Fibroblast of villous mesenchyme (primary cell): Measurements from ENCODE around the gene VKORC1. TPM values are rescaled to one million over a fixed set of nuclear protein-coding genes. Genes with fewer than 3 reads are reported as not detected.
A peak's percentile ranks its signal among the peaks of the same experiment; 100 is the strongest.

Experiments used
- DNase-seq: peaks from one replicate; pipeline ENCODE4 v3.0.0-alpha.2; 2010; ENCODE audit warnings: low read depth
- H3K4me3 ChIP-seq: 2 replicates; pipeline ENCODE4 v1.5.1; 2011; ENCODE audit warnings: low read depth, mild to moderate bottlenecking, low read length
- total RNA-seq: library from RNA; depleted of rRNA; stranded (reverse); fragments of >200 nt; gene quantifications from 2 replicates; pipeline ENCODE4 v1.2.3, GENCODE V29; 2012
- TF ChIP-seq, protein P1 (sequence below): IDR thresholded peaks from 2 replicates; pipeline ENCODE4 v1.5.1; 2012; ENCODE audit warnings: low read depth, mild to moderate bottlenecking, low read length; ENCODE audit not compliant: insufficient read depth

The VKORC1 gene
- total RNA-seq, 1 donor, result 68.2 TPM

DNA sequence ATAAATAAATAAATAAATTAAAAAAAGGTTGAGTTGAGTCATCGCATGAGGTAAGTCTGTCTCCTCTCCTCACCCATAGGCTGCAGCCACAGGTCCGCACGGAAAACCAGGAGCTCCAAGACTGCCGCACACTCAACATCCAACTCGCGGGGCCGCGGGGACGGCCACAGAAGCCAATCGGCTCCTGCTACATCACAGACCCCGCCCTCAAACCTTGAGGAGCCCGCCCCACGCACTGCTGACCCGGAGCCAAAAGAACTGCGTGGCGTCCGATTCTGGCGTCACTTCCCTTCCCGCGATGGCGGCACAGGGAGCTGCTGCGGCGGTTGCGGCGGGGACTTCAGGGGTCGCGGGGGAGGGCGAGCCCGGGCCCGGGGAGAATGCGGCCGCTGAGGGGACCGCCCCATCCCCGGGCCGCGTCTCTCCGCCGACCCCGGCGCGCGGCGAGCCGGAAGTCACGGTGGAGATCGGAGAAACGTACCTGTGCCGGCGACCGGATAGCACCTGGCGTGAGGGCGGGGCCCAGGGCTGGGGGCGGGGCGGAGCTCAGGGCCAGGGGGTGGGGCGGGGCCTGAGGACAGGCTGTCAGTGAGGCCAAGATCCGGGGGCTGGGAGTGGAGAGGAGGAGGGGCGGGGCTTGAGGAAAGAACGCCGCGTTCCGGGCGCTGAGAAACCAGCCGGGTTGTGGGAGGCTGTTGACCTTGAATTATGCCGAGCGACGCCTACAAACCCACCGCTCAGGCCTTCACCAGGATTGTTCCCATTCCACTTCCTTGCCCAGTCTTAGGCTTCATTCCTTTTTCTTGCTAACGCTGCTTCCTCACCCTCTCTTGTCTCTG is 23.0 kb upstream of the VKORC1 start, which contains the start of gene KAT8:
Gene KAT8 (plus strand): TSS at position 281 of the 839 bp plus-strand sequence. CDS start 18 bp downstream, at position 299.
- DNase-seq, result peak; percentile 98
- H3K4me3 ChIP-seq, result peak within 1 kb of the TSS; percentile 82
- TF ChIP-seq, protein P1, sequence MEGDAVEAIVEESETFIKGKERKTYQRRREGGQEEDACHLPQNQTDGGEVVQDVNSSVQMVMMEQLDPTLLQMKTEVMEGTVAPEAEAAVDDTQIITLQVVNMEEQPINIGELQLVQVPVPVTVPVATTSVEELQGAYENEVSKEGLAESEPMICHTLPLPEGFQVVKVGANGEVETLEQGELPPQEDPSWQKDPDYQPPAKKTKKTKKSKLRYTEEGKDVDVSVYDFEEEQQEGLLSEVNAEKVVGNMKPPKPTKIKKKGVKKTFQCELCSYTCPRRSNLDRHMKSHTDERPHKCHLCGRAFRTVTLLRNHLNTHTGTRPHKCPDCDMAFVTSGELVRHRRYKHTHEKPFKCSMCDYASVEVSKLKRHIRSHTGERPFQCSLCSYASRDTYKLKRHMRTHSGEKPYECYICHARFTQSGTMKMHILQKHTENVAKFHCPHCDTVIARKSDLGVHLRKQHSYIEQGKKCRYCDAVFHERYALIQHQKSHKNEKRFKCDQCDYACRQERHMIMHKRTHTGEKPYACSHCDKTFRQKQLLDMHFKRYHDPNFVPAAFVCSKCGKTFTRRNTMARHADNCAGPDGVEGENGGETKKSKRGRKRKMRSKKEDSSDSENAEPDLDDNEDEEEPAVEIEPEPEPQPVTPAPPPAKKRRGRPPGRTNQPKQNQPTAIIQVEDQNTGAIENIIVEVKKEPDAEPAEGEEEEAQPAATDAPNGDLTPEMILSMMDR, result no peak

DNA sequence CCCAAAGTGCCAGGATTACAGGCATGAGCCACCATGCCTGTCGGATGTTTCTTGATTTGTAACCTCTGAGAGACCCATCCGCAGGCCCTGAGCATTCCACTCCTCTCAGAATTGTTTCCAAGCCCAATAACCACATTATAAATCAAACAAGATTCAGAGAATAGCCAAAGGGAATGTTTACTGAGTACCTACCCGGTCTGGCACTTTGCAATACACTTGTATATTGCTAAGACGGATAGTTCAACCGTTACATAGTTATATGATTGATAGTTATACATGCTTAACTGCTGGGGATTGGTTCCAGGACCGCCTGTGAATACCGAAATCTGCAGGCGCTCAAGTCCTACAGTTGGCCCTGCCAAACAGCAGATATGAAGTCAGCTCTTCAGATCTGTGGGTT is 19.9 kb upstream of the VKORC1 start:
- no peak for DNase-seq
- H3K4me3 ChIP-seq, result no peak overlapping the region
- TF ChIP-seq, protein P1, result no peak

DNA sequence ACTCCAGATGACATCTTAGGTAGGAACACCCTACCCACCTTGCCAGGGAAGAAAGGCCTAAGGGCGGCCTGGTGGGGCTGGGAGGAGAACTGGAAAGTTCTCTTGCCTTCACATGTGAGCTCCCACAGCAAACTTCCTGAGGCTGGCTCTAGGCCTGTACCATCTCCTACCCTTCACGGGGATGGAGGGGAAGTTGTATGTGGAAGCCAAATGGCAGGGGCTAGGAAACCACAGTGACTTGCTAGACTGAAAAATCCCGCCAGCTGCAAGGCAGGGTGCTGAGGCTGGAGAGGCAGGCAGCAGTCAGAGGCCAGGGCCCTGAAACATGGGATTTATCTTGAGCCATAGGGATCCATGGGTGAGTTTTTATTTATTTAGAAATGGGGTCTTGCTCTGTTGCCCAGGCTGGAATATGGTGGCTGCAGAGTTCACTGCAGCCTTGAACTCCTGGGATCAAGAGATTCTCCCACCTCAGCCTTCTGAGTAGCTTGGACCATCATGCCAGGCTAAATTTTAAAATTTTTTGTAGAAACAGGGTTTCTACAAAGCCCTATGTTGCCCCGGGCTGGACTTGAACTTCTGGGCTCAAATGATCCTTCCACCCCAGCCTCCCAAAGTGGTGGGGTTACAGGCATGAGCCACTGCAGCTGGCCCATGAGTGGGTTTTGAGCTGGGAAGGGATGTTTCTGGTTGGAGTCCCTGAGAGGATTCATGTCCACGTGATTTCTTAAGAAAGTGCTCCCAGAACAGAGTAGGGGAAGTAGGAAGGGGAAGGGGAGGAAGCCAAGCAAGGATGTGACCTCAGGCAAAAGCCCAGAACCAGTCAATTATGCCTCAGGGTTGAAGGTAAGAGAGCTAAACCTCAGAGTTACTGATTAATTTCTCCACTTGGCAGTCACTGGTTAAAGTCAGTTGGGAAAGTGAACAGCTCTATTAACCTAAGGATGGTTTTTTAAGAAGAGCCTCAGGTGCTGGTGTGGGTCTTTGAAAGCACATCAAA is 18.8 kb upstream of the VKORC1 start:
- TF ChIP-seq, protein P1, result no peak
- no peak overlapping the region for H3K4me3 ChIP-seq
- DNase-seq, result no peak

DNA sequence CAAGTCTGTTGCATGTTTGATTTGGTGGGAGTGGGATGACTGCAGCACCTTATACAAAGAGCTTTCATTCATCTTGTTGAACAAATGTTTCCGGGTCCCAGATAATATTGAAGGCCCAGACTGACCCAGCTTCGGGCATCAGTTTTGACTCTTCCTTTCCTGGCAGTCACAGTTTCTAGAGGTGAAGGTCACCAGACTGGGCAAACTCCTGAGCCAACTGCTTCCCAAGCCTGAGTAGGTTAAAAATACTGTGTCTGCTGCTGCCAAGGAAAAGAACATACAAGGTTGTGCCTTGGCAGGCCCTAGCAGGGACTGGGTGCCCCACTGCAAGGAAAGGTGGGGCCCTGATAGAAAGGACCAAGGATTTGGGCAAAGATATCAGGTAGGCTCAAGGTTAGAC is 18.1 kb upstream of the VKORC1 start:
- no peak overlapping the region for H3K4me3 ChIP-seq
- no peak for DNase-seq
- TF ChIP-seq, protein P1, result no peak

DNA sequence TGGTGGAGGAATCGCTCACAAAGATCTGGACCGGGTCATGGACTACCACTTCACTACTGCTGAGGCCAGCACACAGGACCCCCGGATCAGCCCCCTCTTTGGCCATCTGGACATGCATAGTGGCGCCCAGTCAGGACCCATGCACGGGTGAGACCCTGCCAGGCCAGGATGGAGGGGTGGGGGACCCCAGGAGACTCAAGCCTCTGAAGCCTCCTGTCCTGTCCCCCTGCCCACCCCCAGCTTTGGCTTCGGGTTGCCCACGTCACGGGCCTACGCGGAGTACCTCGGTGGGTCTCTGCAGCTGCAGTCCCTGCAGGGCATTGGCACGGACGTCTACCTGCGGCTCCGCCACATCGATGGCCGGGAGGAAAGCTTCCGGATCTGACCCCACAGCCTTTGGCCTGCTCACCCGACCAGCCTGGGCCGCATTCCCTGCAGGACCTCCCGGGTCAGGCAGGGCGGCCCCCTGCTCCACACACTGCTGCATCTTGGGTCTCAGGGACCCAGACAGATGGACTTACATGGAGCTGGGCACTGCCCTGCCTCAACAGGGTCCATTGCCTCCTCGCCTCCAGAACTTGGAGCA is 17.4 kb upstream of the VKORC1 start:
- no peak for DNase-seq
- TF ChIP-seq, protein P1, result no peak
- no peak overlapping the region for H3K4me3 ChIP-seq

DNA sequence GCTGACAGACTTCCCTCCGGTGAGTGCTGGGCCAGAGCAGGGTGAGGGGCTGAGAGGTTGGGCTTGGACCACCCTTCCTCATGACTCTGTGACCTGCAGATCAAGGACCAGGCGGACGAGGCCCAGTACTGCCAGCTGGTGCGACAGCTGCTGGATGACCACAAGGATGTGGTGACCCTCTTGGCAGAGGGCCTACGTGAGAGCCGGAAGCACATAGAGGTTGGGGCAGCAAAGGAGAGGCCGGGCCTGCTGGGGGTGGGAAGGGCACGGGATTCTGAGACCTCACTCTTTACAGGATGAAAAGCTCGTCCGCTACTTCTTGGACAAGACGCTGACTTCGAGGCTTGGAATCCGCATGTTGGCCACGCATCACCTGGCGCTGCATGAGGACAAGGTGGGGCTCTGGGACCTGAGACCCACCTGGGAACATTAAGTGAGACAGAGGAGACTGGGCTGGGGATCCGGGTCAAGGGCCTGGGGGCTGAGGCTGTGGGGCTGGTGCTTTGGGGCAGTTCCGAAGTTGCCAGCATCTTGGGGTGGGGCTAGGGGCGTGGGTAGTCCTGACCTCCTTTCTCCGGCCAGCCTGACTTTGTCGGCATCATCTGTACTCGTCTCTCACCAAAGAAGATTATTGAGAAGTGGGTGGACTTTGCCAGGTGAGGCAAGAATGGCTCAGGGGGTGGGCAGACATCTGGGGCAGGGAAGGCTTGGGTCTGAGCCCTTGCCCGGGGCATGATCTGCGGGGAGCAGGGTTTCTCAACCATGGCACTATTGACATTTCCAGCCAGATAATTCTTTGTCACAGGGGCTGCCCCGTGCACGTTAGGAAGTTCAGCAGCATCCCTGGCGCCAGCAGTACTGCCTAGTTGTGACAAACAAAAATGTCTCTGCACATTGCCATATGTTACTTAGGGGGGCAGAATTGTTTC is 15.8 kb upstream of the VKORC1 start:
- DNase-seq, result no peak
- no peak overlapping the region for H3K4me3 ChIP-seq
- TF ChIP-seq, protein P1, result no peak
